MM.1S (cell line): ENCODE results near the gene ATP2B2.

Source experiments
- EZH2phosphoT487 ChIP-seq: fragments of 300-600 bp; sonication (generic); IDR thresholded peaks from 2 replicates; pipeline ENCODE4 v1.6.1; 2018; ENCODE audit warnings: antibody characterized with exemption, low read length
- TF ChIP-seq, protein P1 (sequence below): fragments of 300-600 bp; sonication (generic); IDR thresholded peaks from 2 replicates; pipeline ENCODE4 v1.5.1; 2016; ENCODE audit warnings: antibody characterized with exemption, low read length, mixed read lengths

DNA sequence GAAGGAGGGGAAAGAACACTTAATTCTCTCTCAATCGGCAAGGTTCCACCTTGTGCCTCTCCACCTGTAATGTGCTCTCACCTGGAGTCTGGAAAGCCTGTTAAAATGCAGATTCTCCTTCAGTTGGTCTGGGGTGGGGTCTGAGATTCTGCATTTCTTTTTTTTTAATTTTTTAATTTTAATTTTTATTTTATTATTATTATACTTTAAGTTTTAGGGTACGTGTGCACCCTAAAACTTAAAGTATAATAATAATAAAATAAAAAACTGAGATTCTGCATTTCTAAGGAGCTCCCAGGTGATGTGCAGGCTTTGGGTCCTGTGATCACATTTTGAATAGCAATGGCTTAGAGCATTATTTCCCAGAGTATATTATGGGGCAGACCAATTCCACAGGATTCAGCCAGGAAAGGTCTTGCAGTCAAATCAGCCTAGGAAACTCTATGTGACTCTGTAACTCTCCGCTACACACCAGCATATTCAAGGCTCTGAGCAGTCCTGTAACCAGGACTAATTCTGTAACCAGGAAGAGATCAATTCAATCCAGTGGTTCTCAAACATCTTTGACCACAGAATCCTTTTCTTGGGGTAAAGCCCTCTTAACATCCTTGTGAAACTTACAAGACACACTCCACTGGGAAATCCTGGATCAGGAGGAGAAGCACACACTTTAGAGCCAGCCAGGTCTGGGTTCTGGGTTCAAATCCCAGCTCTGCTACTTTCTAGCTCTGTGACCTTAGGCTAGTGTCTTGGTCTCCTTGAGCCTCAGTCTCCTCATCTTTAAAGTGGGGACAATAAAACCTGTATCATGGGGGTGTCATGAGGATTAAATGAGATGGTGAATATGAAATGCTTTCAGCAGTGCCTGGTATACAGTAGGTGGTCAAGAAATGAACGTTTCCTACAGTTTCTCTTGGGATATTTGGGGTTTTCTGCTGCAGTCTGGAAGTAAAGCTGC is 122.2 kb downstream of the ATP2B2 start:
- TF ChIP-seq, protein P1, sequence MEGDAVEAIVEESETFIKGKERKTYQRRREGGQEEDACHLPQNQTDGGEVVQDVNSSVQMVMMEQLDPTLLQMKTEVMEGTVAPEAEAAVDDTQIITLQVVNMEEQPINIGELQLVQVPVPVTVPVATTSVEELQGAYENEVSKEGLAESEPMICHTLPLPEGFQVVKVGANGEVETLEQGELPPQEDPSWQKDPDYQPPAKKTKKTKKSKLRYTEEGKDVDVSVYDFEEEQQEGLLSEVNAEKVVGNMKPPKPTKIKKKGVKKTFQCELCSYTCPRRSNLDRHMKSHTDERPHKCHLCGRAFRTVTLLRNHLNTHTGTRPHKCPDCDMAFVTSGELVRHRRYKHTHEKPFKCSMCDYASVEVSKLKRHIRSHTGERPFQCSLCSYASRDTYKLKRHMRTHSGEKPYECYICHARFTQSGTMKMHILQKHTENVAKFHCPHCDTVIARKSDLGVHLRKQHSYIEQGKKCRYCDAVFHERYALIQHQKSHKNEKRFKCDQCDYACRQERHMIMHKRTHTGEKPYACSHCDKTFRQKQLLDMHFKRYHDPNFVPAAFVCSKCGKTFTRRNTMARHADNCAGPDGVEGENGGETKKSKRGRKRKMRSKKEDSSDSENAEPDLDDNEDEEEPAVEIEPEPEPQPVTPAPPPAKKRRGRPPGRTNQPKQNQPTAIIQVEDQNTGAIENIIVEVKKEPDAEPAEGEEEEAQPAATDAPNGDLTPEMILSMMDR: no peak
- no peak for TF ChIP-seq EZH2phosphoT487
